Loucy (cell line): ENCODE results near the gene OR8G5.
"Not testable (repeated sequence)": the region's sequence is repeated elsewhere in the genome, so short reads cannot be mapped to it uniquely, and the experiment has no call there.

Experiments used
- H2AFZ ChIP-seq: fragments of 200-600 bp; sonication (generic); 2 replicates; pipeline ENCODE4 v1.6.0; 2016; ENCODE audit warnings: antibody characterized with exemption, mild to moderate bottlenecking, low read length, moderate library complexity
- H3F3A ChIP-seq: fragments of 200-600 bp; 2 replicates; pipeline ENCODE4 v1.6.0; 2016; ENCODE audit warnings: antibody characterized with exemption, low read depth, mild to moderate bottlenecking
- H3K27me3 ChIP-seq: fragments of 200-600 bp; sonication (generic); 2 replicates; pipeline ENCODE4 v1.6.1; 2014; ENCODE audit warnings: low read length, mild to moderate bottlenecking; ENCODE audit not compliant: insufficient read depth, poor library complexity, severe bottlenecking
- H3K36me3 ChIP-seq: fragments of 200-600 bp; sonication (generic); 2 replicates; pipeline ENCODE4 v1.6.1; 2016; ENCODE audit warnings: low read length; ENCODE audit not compliant: insufficient read depth
- H3K4me1 ChIP-seq: fragments of 200-600 bp; sonication (generic); 2 replicates; pipeline ENCODE4 v1.5.1; 2014; ENCODE audit warnings: low read length, mild to moderate bottlenecking; ENCODE audit not compliant: insufficient read depth, poor library complexity, severe bottlenecking
- H3K4me2 ChIP-seq: fragments of 200-600 bp; sonication (generic); 2 replicates; pipeline ENCODE4 v1.6.0; 2014; ENCODE audit warnings: antibody characterized with exemption, low read length, low read depth, mild to moderate bottlenecking; ENCODE audit not compliant: poor library complexity, severe bottlenecking
- H3K4me3 ChIP-seq: fragments of 200-600 bp; sonication (generic); 2 replicates; pipeline ENCODE4 v1.5.1; 2014; ENCODE audit warnings: low read length, mild to moderate bottlenecking, mixed read lengths; ENCODE audit not compliant: poor library complexity, severe bottlenecking
- H3K79me2 ChIP-seq: fragments of 200-600 bp; sonication (generic); 2 replicates; pipeline ENCODE4 v1.6.1; 2014; ENCODE audit warnings: low read length; ENCODE audit not compliant: insufficient read depth
- H3K9ac ChIP-seq: fragments of 200-600 bp; sonication (generic); 2 replicates; pipeline ENCODE4 v1.6.0; 2014; ENCODE audit warnings: mild to moderate bottlenecking, low read depth, low read length, moderate library complexity; ENCODE audit not compliant: poor library complexity, severe bottlenecking
- H3K9me2 ChIP-seq: fragments of 200-600 bp; sonication (generic); replicated peaks from 2 replicates; pipeline ENCODE4 v1.6.1; 2016; ENCODE audit warnings: low read depth, low read length, mixed read lengths
- H3K9me3 ChIP-seq: fragments of 200-600 bp; sonication (generic); 2 replicates; pipeline ENCODE4 v1.6.1; 2014; ENCODE audit warnings: mild to moderate bottlenecking, antibody characterized with exemption, low read length, low read depth; ENCODE audit not compliant: insufficient read depth
- H4K20me1 ChIP-seq: fragments of 200-600 bp; sonication (generic); 2 replicates; pipeline ENCODE4 v1.6.0; 2014; ENCODE audit warnings: antibody characterized with exemption, low read length, mild to moderate bottlenecking; ENCODE audit not compliant: insufficient read depth, poor library complexity, severe bottlenecking
- EZH2phosphoT487 ChIP-seq: fragments of 200-600 bp; IDR thresholded peaks from 2 replicates; pipeline ENCODE4 v1.6.1; 2018; ENCODE audit warnings: antibody characterized with exemption, mild to moderate bottlenecking, moderate library complexity, borderline replicate concordance
- TF ChIP-seq, protein P1 (sequence below): fragments of 200-600 bp; sonication (generic); conservative IDR thresholded peaks from 2 replicates; pipeline ENCODE4 v1.5.1; 2014; ENCODE audit warnings: mild to moderate bottlenecking, antibody characterized with exemption, low read length

OR8G5 gene

DNA sequence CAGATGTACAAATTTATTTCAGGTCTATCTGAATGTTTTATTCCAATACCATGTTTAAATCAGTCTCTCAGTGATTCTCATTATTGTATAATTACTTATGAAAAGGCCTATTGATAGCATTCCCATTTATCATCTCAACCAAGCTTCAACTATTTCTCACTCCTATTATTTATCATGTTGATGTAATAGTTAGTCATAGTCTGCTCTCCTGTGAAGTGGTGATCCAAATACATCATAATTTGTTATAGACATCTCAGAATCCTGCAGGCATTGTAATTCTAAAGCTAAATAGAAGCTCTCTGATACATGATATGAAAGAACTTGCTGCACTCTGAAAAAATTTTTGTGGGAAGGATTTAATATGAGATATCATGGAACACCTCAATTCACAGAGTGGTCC, 37.0 kb upstream of the OR8G5 start:
- H3K4me3 ChIP-seq = no peak overlapping the region
- H3K79me2 ChIP-seq = no peaks in the 10 kb centered on the region
- H2AFZ ChIP-seq = no peak overlapping the region
- TF ChIP-seq, protein P1, sequence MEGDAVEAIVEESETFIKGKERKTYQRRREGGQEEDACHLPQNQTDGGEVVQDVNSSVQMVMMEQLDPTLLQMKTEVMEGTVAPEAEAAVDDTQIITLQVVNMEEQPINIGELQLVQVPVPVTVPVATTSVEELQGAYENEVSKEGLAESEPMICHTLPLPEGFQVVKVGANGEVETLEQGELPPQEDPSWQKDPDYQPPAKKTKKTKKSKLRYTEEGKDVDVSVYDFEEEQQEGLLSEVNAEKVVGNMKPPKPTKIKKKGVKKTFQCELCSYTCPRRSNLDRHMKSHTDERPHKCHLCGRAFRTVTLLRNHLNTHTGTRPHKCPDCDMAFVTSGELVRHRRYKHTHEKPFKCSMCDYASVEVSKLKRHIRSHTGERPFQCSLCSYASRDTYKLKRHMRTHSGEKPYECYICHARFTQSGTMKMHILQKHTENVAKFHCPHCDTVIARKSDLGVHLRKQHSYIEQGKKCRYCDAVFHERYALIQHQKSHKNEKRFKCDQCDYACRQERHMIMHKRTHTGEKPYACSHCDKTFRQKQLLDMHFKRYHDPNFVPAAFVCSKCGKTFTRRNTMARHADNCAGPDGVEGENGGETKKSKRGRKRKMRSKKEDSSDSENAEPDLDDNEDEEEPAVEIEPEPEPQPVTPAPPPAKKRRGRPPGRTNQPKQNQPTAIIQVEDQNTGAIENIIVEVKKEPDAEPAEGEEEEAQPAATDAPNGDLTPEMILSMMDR = no peak
- TF ChIP-seq EZH2phosphoT487 = no peak
- no peaks in the 10 kb centered on the region for H3K9me2 ChIP-seq
- H3K9ac ChIP-seq = no peak overlapping the region
- no peaks in the 10 kb centered on the region for H3K27me3 ChIP-seq
- no peaks in the 10 kb centered on the region for H3K4me1 ChIP-seq
- no peaks in the 10 kb centered on the region for H4K20me1 ChIP-seq
- H3K4me2 ChIP-seq = no peak overlapping the region
- H3F3A ChIP-seq = no peaks in the 10 kb centered on the region
- H3K36me3 ChIP-seq = no peaks in the 10 kb centered on the region
- H3K9me3 ChIP-seq = no peaks in the 10 kb centered on the region

- H3K36me3 ChIP-seq = no peaks in the 10 kb centered on the region
- no peak for TF ChIP-seq EZH2phosphoT487
- TF ChIP-seq, protein P1 = no peak
- H3K9me2 ChIP-seq = no peaks in the 10 kb centered on the region
- no peaks in the 10 kb centered on the region for H4K20me1 ChIP-seq
- H3K4me1 ChIP-seq = no peaks in the 10 kb centered on the region
- H3F3A ChIP-seq = no peaks in the 10 kb centered on the region
- no peak overlapping the region for H2AFZ ChIP-seq
- H3K79me2 ChIP-seq = no peaks in the 10 kb centered on the region
- no peak overlapping the region for H3K4me2 ChIP-seq
- no peak overlapping the region for H3K9ac ChIP-seq
- no peaks in the 10 kb centered on the region for H3K9me3 ChIP-seq
- H3K4me3 ChIP-seq = no peak overlapping the region
- H3K27me3 ChIP-seq = no peaks in the 10 kb centered on the region
These were observed 33.8 kb upstream of the OR8G5 start for GRCh38 chr11:124222407-124222806.

DNA sequence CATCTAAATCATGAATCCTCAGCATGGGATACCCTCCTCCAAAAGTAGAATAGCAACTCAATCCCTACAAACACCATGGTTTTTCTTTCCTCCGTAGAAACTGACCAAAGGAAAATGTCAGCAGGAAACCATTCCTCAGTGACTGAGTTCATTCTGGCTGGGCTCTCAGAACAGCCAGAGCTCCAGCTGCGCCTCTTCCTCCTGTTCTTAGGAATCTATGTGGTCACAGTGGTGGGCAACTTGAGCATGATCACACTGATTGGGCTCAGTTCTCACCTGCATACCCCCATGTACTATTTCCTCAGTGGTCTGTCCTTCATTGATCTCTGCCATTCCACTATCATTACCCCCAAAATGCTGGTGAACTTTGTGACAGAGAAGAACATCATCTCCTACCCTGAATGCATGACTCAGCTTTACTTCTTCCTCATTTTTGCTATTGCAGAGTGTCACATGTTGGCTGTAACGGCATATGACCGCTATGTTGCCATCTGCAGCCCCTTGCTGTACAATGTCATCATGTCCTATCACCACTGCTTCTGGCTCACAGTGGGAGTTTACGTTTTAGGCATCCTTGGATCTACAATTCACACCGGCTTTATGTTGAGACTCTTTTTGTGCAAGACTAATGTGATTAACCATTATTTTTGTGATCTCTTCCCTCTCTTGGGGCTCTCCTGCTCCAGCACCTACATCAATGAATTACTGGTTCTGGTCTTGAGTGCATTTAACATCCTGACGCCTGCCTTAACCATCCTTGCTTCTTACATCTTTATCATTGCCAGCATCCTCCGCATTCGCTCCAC, 31.4 kb upstream of the OR8G5 start:
- not testable (repeated sequence) for H3K36me3 ChIP-seq, H3K79me2 ChIP-seq, H3K9me2 ChIP-seq, H4K20me1 ChIP-seq, H3K4me1 ChIP-seq, H2AFZ ChIP-seq, H3K9ac ChIP-seq, H3F3A ChIP-seq, H3K4me2 ChIP-seq, H3K4me3 ChIP-seq, H3K27me3 ChIP-seq, H3K9me3 ChIP-seq

- TF ChIP-seq, protein P1 = no peak
- TF ChIP-seq EZH2phosphoT487 = no peak
- H4K20me1 ChIP-seq = no peaks in the 10 kb centered on the region
- H2AFZ ChIP-seq = no peak overlapping the region
- H3K9me2 ChIP-seq = no peaks in the 10 kb centered on the region
- H3K4me2 ChIP-seq = no peak overlapping the region
- no peaks in the 10 kb centered on the region for H3F3A ChIP-seq
- H3K4me3 ChIP-seq = no peak overlapping the region
- no peaks in the 10 kb centered on the region for H3K79me2 ChIP-seq
- no peaks in the 10 kb centered on the region for H3K9me3 ChIP-seq
- H3K4me1 ChIP-seq = no peaks in the 10 kb centered on the region
- H3K27me3 ChIP-seq = no peaks in the 10 kb centered on the region
- H3K36me3 ChIP-seq = no peaks in the 10 kb centered on the region
- H3K9ac ChIP-seq = no peak overlapping the region
These were observed 30.7 kb upstream of the OR8G5 start for GRCh38 chr11:124225471-124225870.
